Panc1 (cell line): ENCODE data around the gene IFT27. TPM values are rescaled to one million over a fixed set of nuclear protein-coding genes. Genes with fewer than 3 reads are reported as not detected.

Experiments used
- ATAC-seq: fragments of 200-7000 bp; cut with Tn5 transposase; 2 replicates; pipeline ENCODE4 v1.9.1; 2020; ENCODE audit warnings: mild to moderate bottlenecking, moderate library complexity
- BruUV-seq: library from RNA; stranded (reverse); fragments of 400-500 nt; replicated peaks from 2 replicates; lab custom pipeline; 2021; lab: Mats Ljungman, UMichigan
- CTCF ChIA-PET: fragments of 300-600 bp; sonication (Branson Sonifier 250); formaldehyde crosslinking; loops from one replicate; lab custom pipeline; 2022; ENCODE audit warnings: antibody characterized with exemption; lab: Charles Lee
- POLR2A ChIA-PET: fragments of 300-600 bp; sonication (Branson Sonifier 250); formaldehyde crosslinking; loops from one replicate; lab custom pipeline; 2022; ENCODE audit warnings: antibody characterized with exemption; lab: Charles Lee
- DNase-seq: peaks from one replicate; pipeline ENCODE4 v3.0.0-alpha.2; 2010; ENCODE audit warnings: low read depth, low spot score
- H3K27ac ChIP-seq: 2 replicates; pipeline ENCODE4 v1.5.1; 2011; ENCODE audit warnings: mild to moderate bottlenecking, low read length, inconsistent platforms
- H3K27me3 ChIP-seq: fragments of 200-500 bp; sonication (Bioruptor generic); 2 replicates; pipeline ENCODE4 v1.6.0; 2014; ENCODE audit warnings: low read length, inconsistent platforms; ENCODE audit not compliant: control insufficient read depth, insufficient read depth
- H3K36me3 ChIP-seq: fragments of 200-500 bp; sonication (Bioruptor generic); 2 replicates; pipeline ENCODE4 v1.5.1; 2014; ENCODE audit warnings: inconsistent platforms, mild to moderate bottlenecking, low read length, moderate library complexity; ENCODE audit not compliant: control insufficient read depth, insufficient read depth
- H3K4me1 ChIP-seq: 2 replicates; pipeline ENCODE4 v1.5.1; 2011; ENCODE audit warnings: inconsistent platforms, mild to moderate bottlenecking, low read length, moderate library complexity; ENCODE audit not compliant: control insufficient read depth, insufficient read depth
- H3K4me3 ChIP-seq, 2 experiments: 2 replicates each; pipeline ENCODE4 v1.5.1; 2011 to 2012; ENCODE audit warnings: low read depth in 2 of 2, low read length in 2 of 2, mild to moderate bottlenecking in 2 of 2, inconsistent platforms in 1 of 2, moderate library complexity in 1 of 2
- H3K9me3 ChIP-seq: fragments of 200-500 bp; sonication (Bioruptor generic); 2 replicates; pipeline ENCODE4 v1.5.1; 2014; ENCODE audit warnings: low read depth, mild to moderate bottlenecking, inconsistent platforms, low read length, moderate library complexity; ENCODE audit not compliant: control insufficient read depth, insufficient read depth
- CTCF ChIP-seq: fragments of 450-650 bp; IDR thresholded peaks from 2 replicates; pipeline ENCODE4 v1.5.1; 2017; ENCODE audit warnings: mild to moderate bottlenecking
- POLR2AphosphoS5 ChIP-seq: IDR thresholded peaks from 2 replicates; pipeline ENCODE4 v1.6.1; 2012; ENCODE audit warnings: mild to moderate bottlenecking, low read depth, low read length, moderate library complexity
- REST ChIP-seq, 2 experiments: IDR thresholded peaks; 2 replicates each; pipeline ENCODE4 v1.6.1; 2011 to 2012; ENCODE audit warnings: low read depth in 2 of 2, control low read depth in 1 of 2, low read length in 1 of 2, mild to moderate bottlenecking in 1 of 2, moderate library complexity in 1 of 2; ENCODE audit not compliant: insufficient read depth in 1 of 2
- SIN3A ChIP-seq: IDR thresholded peaks from 2 replicates; pipeline ENCODE4 v1.6.1; 2012; ENCODE audit warnings: low read depth, mild to moderate bottlenecking, low read length, moderate library complexity, borderline replicate concordance; ENCODE audit not compliant: insufficient read depth
- TCF7L2 ChIP-seq: IDR thresholded peaks from 2 replicates; pipeline ENCODE4 v1.6.1; 2011; ENCODE audit warnings: mild to moderate bottlenecking, low read depth, low read length, inconsistent platforms
- in situ Hi-C: cut with HindIII; loops from 2 replicates; pipeline ENCODE4 v1.10.0; 2016; ENCODE audit warnings: low sequenced_read_pairs, low pct_unique_long_range_greater_than_20kb
- intact Hi-C: fragments of 100-400 bp; cut with micrococcal nuclease; formaldehyde crosslinking; loops from one replicate; pipeline ENCODE4 v1.10.0; 2022; ENCODE audit not compliant: unreplicated experiment
- total RNA-seq: library from RNA; stranded (reverse); gene quantifications from one replicate; pipeline ENCODE4 v1.2.1, GENCODE V29; 2021; ENCODE audit not compliant: unreplicated experiment

The IFT27 gene
- total RNA-seq, 1 experiment from 2014 or later: 44.4 TPM

- H3K4me3 ChIP-seq: no peak overlapping the region
- DNase-seq: no peak
- no TSS peak for BruUV-seq
- no peaks in the 10 kb centered on the region for H3K4me1 ChIP-seq
- intact Hi-C loops (no loop called here), in situ Hi-C loops (no loop called here)
- H3K27ac ChIP-seq: no peak overlapping the region
- no peaks in the 10 kb centered on the region for H3K9me3 ChIP-seq
- H3K27me3 ChIP-seq: no peaks in the 10 kb centered on the region
- no peaks in the 10 kb centered on the region for H3K36me3 ChIP-seq
- ChIA-PET CTCF (no interaction called here), POLR2A (interaction anchor here (0.7 kb wide), 1 partner anchor 239 kb away, joined by 3 read pairs; no protein-coding TSS in a partner anchor)
- no peak for ATAC-seq
- TF ChIP-seq CTCF (no peak), SIN3A (no peak), REST (IDR thresholded peaks at IDR 0.05; ENCODE audit: insufficient read depth in 1 of 2, low read depth in 2 of 2, low read length in 1 of 2) (no peak), TCF7L2 (no peak), POLR2AphosphoS5 (no peak)
These were observed 11.3 kb downstream of the IFT27 start for GRCh38 chr22:36764641-36765040.

GRCh38 chr22:36764060-36764459, 11.9 kb downstream of the IFT27 start:
- no peak for TF ChIP-seq REST (IDR thresholded peaks at IDR 0.05; ENCODE audit: insufficient read depth in 1 of 2, low read depth in 2 of 2, low read length in 1 of 2)
- no peak for TF ChIP-seq TCF7L2
- TF ChIP-seq CTCF: no peak
- TF ChIP-seq POLR2AphosphoS5: no peak
- TF ChIP-seq SIN3A: no peak
- CTCF ChIA-PET: no interaction called here

More at GRCh38 chr22:36764060-36764459, 11.9 kb downstream of the IFT27 start:
- no peak for ATAC-seq
- DNase-seq: no peak
- in situ Hi-C loops (no loop called here), intact Hi-C loops (no loop called here)
- H3K4me3 ChIP-seq: no peak overlapping the region
- H3K9me3 ChIP-seq: no peaks in the 10 kb centered on the region
- H3K36me3 ChIP-seq: no peaks in the 10 kb centered on the region
- no peak overlapping the region for H3K27ac ChIP-seq
- POLR2A ChIA-PET: interaction anchor here (0.7 kb wide), 1 partner anchor 240 kb away, joined by 3 read pairs; no protein-coding TSS in a partner anchor
- H3K4me1 ChIP-seq: no peaks in the 10 kb centered on the region
- H3K27me3 ChIP-seq: no peaks in the 10 kb centered on the region
- no TSS peak for BruUV-seq
